GM12892 (cell line): ENCODE results near the gene WRNIP1.

Experiments used
- DNase-seq: peaks from one replicate; pipeline ENCODE4 v3.0.0; 2011; ENCODE audit not compliant: insufficient read length
- FAIRE-seq: peaks from 2 replicates; lab custom pipeline; 2011; peaks lifted over from hg19 to GRCh38; lab: Jason Lieb, UNC
- POLR2A ChIP-seq: IDR thresholded peaks from 2 replicates; pipeline ENCODE4 v1.6.1; 2011; ENCODE audit warnings: low read depth, low read length, control low read depth
- POLR2AphosphoS5 ChIP-seq: IDR thresholded peaks from 2 replicates; pipeline ENCODE4 v1.6.1; 2011; ENCODE audit warnings: low read depth, low read length, control low read depth
- TAF1 ChIP-seq: IDR thresholded peaks from 2 replicates; pipeline ENCODE4 v1.6.1; 2011; ENCODE audit warnings: low read depth, mild to moderate bottlenecking, control low read depth, low read length, borderline replicate concordance

Gene WRNIP1

DNA sequence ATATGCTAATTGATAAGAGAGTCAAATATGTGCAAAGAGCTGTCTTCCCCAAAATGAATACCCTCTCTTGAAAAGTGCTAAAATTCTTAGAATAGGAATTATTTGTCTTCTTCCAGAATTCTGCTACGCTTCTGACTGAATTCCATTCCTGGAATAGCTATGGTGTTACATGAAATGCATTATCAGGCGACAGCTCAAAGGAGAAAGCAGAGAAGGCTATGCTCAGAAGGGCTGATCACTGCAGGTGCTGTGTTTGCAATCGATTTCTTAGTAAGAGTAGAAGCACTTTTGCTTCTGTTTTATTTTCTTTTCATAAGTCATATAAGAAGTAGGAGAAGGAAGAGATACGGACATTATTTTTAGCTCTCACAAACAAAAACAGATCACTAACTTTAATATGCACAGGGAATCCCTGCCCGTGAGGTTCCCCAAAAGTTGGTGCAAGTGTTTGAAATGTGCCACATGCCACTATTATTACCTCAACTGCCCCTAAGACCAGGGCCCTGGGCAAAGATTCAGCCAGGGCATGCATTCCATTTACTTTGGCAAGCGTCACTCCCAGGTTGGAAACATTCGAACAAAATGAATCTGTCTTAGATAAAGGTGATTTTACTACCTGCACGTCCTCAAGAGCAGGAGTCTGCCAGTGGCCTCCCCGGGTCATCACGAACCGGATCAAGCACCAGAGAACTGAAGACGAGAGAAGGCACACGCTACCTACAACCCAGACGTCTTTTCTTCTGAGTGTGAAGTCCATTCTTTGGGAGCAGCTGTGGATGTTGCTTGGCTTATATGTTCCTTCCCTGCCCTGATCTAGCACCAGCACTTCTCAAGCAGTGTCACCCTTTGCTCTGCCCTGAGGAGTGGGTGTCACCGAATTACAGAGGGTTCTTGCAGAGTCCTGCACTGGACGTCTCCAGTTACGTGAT, 21.6 kb upstream of the WRNIP1 start:
- TF ChIP-seq TAF1 = no peak
- no peak for TF ChIP-seq POLR2AphosphoS5
- TF ChIP-seq POLR2A = no peak
- DNase-seq (no peak), FAIRE-seq (no peak)

- no peak for DNase-seq
- no peak for TF ChIP-seq POLR2AphosphoS5
- no peak for TF ChIP-seq POLR2A
- TF ChIP-seq TAF1 = no peak
- FAIRE-seq = no peak
These were observed 20.9 kb upstream of the WRNIP1 start for GRCh38 chr6:2744209-2744771.

DNA sequence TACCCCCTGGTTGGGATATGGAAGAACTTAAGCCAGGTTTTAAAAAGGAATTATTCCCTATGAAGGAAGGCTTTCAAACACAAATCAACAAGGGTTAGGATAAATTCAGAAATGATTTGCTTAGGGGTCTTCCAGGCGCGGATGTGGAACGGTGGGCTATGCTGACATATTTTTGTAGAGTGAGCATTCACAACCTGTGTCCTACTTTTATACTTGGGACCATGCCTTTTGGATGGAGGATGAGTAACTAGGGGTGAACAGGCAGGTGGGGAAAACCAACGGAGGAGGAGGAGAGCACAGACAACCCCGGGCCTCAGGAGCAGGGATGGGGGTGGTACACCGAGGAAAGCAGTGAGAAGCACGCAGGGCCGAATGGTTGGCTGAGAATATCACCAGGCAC, 20.4 kb upstream of the WRNIP1 start:
- DNase-seq = no peak
- FAIRE-seq = no peak
- TF ChIP-seq POLR2A (no peak), POLR2AphosphoS5 (no peak), TAF1 (no peak)

GRCh38 chr6:2745246-2745645, 19.9 kb upstream of the WRNIP1 start:
- FAIRE-seq (no peak), DNase-seq (no peak)

DNA sequence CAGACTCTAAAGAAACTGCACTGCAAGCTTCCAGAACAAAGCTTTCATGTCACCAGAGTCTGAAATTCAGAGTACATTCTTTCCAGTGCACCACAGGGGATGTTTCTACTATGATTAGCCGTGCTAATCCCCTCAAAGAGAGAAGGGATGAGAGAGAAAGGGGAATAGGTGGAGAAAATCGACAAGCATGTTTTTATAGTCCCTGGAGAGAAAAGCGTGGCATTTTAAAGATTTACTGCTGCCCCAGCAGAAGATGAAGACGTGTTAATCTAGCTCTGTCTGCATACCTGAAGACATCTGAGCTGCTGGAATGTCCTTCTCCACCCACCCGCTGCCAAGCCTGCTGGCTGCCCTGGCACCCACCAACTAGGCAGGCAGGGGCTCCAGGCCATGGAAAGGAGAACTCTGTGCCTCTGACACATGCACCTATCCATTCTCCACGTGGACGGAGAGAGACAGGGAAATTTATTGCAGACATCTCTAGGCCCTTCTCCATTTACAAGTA, 18.6 kb upstream of the WRNIP1 start:
- no peak for DNase-seq
- no peak for FAIRE-seq
- TF ChIP-seq TAF1 (no peak), POLR2AphosphoS5 (no peak), POLR2A (no peak)

More at GRCh38 chr6:2745246-2745645, 19.9 kb upstream of the WRNIP1 start:
- no peak for TF ChIP-seq TAF1
- no peak for TF ChIP-seq POLR2AphosphoS5
- no peak for TF ChIP-seq POLR2A

DNA sequence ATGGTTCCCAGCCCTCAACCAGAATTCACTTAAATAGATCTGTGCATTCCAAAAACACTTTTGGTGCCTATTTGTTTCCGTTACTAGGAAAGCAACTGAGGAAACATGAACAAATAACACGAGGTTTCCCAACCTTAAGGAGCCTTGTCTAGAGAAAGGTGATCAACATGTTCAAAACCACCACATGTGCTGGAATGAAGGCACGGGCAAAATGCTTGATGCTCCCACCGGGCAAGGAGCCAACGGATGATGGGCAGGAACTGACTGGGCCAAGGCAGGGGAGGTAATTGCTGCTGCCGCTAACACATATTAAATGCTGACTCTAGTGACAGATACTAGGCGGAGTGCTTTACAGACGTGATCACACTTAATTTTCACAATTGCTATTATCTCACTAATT, 17.0 kb upstream of the WRNIP1 start:
- no peak for DNase-seq
- FAIRE-seq = no peak

DNA sequence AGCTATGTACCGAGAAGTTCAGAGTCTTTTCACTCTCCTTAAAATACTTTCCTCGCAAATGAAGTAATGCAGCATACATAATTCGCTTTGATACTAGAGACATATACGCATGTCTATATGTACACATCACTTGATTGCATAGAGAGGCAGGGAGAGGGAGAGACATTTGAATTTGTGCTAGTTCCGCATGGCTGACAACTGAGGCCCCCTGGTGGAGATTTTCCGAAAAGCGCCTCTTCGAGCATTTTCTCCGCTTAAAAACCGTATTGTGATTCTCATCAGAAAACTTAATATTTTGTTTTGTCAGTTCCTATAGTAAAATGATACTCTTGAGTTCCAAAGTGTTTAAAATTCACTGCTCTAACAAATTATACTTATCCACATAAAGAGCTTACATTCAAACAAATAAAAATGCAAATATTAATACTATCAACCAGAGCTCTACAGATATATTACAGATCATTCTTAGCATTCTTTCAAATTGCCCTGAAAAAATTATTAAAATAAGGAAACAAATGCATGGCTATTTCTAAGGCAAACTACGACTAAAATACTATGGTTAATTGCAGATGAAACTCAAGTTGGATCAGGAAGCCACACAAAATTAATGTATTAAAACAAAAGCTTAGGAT, 15.1 kb upstream of the WRNIP1 start:
- DNase-seq = no peak
- no peak for TF ChIP-seq TAF1
- TF ChIP-seq POLR2A = no peak
- TF ChIP-seq POLR2AphosphoS5 = no peak
- FAIRE-seq = peak; percentile 44

More for the DNA sequence above, 17.0 kb upstream of the WRNIP1 start:
- TF ChIP-seq POLR2AphosphoS5 (no peak), POLR2A (no peak)

- FAIRE-seq (no peak), DNase-seq (no peak)
- TF ChIP-seq POLR2A (no peak), TAF1 (no peak), POLR2AphosphoS5 (no peak)
These were observed 14.4 kb upstream of the WRNIP1 start, which contains the start of gene MYLK4 for GRCh38 chr6:2750832-2751231. TSS of gene MYLK4 (minus strand) at chr6:2750922. CDS start at chr6:2749294, 1,628 bp downstream.

GRCh38 chr6:2751871-2752270, 13.3 kb upstream of the WRNIP1 start:
- no peak for TF ChIP-seq TAF1
- TF ChIP-seq POLR2AphosphoS5 = no peak
- no peak for TF ChIP-seq POLR2A
- no peak for FAIRE-seq
- DNase-seq = no peak

GRCh38 chr6:2752477-2753109, 12.6 kb upstream of the WRNIP1 start:
- no peak for TF ChIP-seq POLR2AphosphoS5
- TF ChIP-seq POLR2A = no peak
- TF ChIP-seq TAF1 = no peak
- FAIRE-seq (no peak), DNase-seq (no peak)

DNA sequence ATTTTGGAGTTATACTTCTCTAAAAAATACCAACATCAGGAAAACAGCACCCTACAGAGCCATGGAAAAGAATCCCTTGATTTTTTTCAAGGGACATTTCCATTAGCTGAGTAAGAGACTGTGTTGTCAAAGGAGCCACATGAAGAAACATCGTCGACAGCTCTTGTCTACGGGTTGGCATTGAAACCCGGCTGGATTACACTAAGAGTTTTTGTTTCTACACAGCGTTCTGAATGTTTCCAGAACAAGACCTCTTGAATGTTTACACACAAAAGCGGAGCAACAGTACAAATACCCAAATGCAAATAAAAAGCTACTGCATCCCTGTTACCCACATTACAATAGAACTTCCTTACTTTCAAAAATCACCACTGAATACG, 12.1 kb upstream of the WRNIP1 start:
- FAIRE-seq (no peak), DNase-seq (no peak)
- TF ChIP-seq POLR2A = no peak
- no peak for TF ChIP-seq POLR2AphosphoS5
- no peak for TF ChIP-seq TAF1

- no peak for TF ChIP-seq POLR2A
- TF ChIP-seq TAF1 = no peak
- no peak for TF ChIP-seq POLR2AphosphoS5
- DNase-seq (no peak), FAIRE-seq (no peak)
These were observed 11.4 kb upstream of the WRNIP1 start for GRCh38 chr6:2753743-2754142.
